Frontal cortex (tissue), 4 donors: Measurements from ENCODE around the gene GLP2R. TPM values are rescaled to one million over a fixed set of nuclear protein-coding genes. Genes with fewer than 3 reads are reported as not detected.
"Not testable (repeated sequence)": the region's sequence is repeated elsewhere in the genome, so short reads cannot be mapped to it uniquely, and the experiment has no call there.

ENCODE experiments used
- DNase-seq, 2 donors: peaks; one replicate each; pipeline ENCODE4 v3.0.0; 2012; ENCODE audit warnings: low spot score in 2 of 2
- FAIRE-seq: peaks from 2 replicates; lab custom pipeline; 2012; peaks lifted over from hg19 to GRCh38; lab: Jason Lieb, UNC
- total RNA-seq: library from RNA; depleted of rRNA; stranded (reverse); fragments of >200 nt; gene quantifications from one replicate; pipeline ENCODE4 v1.2.3, GENCODE V29; 2014
- donor health status: control.
- donor health status: control.
- donor health status: control.

Gene GLP2R
- total RNA-seq, 1 donor from 2014 or later, result not detected

DNA sequence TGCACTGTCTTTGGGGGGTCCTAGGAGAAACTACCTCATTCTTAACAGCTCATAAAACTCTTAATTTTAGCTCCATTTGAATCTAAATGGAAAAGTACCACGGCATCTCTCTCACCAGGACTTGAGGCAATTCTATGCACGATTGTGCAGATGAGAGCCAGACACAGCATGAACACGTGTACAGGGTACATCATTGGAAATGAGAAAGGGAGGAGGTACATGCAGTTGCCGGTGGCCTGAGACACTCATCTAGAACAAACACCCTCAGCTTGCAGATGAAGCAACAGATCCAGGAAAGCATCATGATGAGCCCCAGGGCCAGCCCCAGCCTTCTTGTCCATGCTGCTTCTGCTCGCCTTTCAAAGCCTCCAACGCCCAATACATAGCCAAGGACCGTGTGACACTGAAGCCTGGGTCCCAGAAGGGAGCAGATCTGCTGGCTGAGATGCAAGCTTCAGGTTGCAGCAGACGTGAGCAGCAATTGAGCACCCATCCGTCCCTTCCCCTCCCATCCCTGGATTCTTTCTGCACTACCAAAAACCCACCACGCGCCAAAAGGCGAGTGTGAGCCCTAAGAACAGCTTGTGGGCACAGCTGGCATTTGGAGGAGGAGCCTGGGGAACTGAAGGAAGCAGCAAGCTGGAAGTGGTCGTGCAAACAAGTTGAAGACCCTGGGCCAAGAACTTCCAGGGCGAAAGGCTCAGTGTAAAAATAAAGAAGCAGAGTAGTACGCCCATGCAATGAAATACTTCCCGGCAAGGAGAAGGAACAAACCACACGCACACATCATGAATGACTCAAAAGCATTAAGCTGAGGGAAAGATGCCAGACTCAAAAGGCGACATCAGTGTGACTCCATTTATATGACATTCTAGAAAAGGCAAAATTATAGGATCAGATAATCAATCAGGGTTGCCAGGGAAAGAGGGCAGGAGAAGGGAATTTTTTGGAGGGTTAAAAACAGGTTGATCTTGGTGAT lies 86.7 kb downstream of the GLP2R start:
- no peak for FAIRE-seq
- no peak for DNase-seq

- no peak for FAIRE-seq
- no peak for DNase-seq
Measured at GRCh38 chr17:9913476-9913875, 87.8 kb downstream of the GLP2R start.

DNA sequence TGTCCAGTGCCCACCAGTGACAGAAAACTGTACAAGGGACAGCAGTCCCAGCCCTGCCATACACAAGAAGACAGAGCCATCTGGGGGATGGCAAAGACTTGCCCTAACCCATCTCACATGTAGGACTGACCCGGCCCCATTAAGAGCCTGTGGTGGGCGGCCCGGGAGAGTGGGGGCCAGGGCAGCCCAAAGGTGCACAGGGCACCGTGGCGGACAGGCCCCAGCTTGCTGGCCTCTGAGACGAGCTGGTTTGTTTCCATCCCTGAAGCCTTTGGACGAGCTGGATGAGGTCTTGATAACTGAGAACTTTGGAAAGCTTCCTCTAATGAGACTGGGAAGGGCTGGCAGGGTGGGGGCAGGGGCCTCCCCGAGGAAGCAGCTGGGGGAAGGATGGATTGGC lies 90.4 kb downstream of the GLP2R start:
- DNase-seq (no peak), FAIRE-seq (no peak)

GRCh38 chr17:9917131-9917530 lies 91.4 kb downstream of the GLP2R start:
- FAIRE-seq (no peak), DNase-seq (no peak)

DNA sequence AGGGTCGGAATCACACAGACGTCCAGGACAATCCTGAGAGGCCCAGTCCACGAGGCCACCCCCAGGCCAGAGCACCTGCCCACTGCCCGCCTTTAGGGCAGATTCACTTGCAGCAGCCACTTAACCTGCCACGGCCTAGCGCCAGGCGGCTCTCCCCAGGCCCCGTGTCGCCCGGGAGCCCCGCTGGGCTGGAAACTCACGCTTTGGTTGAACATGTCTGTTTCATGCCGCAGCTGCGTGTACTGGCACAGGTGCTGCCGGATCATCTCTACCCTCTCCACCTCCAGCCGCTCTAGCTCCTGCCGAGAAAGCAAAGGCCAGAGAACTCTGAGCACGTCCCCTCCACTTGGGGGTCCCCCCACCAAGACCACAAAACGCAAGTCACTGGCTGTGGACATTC lies 92.1 kb downstream of the GLP2R start:
- no peak for FAIRE-seq

DNA sequence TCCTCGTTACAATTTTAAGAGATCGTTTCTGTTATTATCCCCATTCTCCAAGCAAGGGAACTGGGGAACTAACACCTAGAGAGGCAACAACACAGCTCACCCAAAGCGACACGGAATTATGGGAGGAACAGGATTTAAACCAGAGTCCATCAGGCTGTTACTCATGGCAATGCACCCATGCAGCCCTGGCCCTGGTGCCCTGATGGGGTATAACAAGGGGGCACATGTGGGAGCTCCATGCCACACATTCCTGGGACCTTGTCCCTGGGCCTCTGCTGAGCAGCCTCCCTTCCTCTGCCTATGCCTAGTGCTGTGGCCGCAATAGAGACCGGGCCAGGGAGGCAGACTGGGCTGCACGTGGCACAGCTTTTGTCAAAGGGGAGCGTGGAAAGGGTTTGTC lies 92.6 kb downstream of the GLP2R start:
- no peak for FAIRE-seq
- DNase-seq, result no peak

More for the DNA sequence above, 92.1 kb downstream of the GLP2R start:
- DNase-seq, result no peak

- DNase-seq (no peak), FAIRE-seq (no peak)
Measured at GRCh38 chr17:9918804-9919352, 93.2 kb downstream of the GLP2R start.

- not testable (repeated sequence) for FAIRE-seq, DNase-seq
Measured at GRCh38 chr17:9921216-9921615, 95.5 kb downstream of the GLP2R start.

- FAIRE-seq, result no peak
- DNase-seq, result no peak
Measured at GRCh38 chr17:9922012-9922848, 96.5 kb downstream of the GLP2R start.

DNA sequence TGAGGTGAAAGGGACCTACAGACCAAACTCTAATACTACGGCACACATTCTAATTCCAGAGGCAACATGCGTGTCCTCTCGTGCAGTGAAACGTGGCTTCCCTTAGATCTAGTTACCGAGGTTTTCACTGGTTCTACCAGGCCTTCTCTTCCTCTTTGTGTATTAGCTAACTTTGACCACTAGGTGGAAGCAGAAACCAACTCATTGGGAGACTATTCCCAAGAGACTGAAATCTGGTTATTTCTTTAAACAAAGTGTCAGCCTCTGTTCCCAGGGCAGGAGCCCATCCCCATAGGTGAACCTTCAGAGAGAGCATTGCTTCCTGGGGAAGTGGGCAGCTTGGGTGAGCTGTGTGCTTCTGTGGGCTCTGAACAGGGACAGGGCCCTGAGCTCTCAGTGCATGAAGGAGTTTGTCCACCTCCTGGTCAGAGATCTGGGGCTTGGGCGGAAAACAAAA lies 99.0 kb downstream of the GLP2R start:
- DNase-seq (peak; percentile 47 to 55), FAIRE-seq (peak; percentile 19)

DNA sequence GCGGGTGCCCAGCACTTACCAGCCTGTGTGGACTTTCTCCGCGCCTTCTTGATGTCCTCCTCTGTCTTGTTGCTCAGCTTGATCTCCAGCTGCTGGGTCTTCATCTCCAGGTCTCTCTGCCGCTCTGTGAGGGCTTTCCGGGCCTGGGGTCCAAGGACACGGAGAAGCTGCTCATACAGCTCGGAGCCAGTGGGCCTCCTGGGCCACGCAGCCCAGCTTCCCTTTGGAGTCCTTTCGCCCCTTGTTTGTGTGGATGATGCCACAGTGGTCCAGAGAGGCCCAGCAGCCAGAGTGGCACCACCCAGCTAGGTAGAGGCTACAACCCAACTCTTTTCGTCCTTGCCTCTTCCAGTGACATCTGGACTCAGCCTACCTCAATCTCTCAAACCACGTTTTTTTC lies 99.7 kb downstream of the GLP2R start:
- FAIRE-seq (no peak), DNase-seq (no peak)

GRCh38 chr17:9926150-9926804 lies 100.6 kb downstream of the GLP2R start:
- FAIRE-seq (no peak), DNase-seq (no peak)

- FAIRE-seq (no peak), DNase-seq (no peak)
Measured at GRCh38 chr17:9928601-9929333, 103.0 kb downstream of the GLP2R start.

- FAIRE-seq (no peak), DNase-seq (no peak)
Measured at GRCh38 chr17:9929871-9930270, 104.1 kb downstream of the GLP2R start.

- FAIRE-seq (no peak), DNase-seq (no peak)
Measured at GRCh38 chr17:9931144-9931741, 105.5 kb downstream of the GLP2R start.

DNA sequence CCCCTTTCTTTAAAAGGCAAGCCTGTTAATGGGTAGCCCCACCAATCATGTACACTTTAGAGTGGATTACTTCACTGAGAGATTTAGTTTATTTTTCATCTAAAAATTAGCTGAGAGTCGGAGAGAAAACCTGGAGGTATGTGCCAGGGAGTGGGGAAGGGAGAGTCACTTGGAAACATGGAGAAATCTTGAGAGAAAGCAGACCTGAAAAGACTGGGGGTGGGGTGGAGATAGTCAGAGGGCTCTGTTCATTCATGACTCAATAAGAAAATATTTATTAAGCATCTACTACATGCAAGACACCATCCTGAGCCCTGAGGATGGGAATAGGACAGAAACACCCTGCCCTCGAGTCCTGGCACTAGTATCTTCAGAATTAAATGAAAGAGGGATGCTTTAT lies 106.8 kb downstream of the GLP2R start:
- no peak for FAIRE-seq
- no peak for DNase-seq

DNA sequence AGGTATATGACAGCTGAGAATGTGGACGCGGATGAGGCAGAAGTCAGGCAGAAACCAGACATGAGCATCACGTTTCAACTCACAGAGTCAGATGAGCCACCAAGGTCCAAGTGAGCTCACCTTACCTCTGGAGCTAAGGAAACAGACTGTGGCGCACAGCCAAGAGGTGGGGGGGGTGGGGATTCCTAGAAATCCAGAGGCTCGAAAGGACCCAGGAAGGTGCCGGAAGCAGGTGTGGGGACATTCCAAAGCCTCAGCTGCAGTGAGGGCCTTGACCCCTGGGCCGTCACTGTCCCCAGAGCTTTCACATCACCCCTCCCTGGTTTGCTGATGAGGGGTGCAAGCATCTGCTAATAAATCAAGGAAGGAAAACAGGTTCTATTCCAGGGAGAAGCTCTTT lies 108.6 kb downstream of the GLP2R start:
- no peak for DNase-seq
- no peak for FAIRE-seq

DNA sequence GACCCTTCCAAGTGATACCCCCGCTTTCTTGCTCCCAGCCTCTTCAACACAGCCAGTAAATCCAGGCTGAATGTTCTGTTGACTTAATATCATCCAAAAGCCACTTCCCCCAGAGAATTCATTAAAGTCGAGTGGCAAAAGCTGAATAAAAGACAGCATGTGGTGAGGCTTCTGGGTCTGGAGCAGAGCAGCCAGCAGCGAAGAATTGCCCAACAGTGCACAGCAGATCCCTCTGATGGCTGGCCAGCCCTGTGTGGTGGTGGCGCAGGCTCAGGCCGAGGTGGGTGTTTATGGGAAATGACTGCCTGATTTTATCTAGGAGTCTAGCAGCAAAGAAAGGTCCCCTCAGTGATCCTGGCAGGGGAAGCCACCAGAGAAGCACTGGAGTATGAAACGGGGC lies 109.7 kb downstream of the GLP2R start:
- FAIRE-seq (no peak), DNase-seq (no peak)

DNA sequence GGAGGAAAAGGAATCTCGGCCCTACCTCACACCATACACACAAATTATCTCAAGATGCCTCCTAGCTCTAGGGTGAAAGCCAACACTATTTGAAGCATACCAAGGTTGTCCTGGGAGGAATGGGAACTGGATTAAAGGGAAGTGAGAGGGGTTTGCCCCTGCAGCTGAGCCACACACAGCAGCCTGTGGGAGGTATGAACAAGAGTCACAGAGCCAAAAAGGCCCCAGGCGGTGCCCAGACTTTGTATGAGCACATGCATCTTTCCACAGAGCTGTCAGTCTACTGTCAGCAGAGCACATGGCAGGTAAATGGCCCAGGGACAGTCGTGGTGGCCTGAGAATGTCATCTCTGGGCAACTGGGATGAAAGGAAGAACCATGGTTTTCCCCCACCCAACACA lies 110.4 kb downstream of the GLP2R start:
- FAIRE-seq (no peak), DNase-seq (no peak)
